ENCODE measurements around the gene SUPT4H1.

The SUPT4H1 gene

GRCh38 chr17:58321571-58322525 is 30.2 kb downstream of the SUPT4H1 start:
- H3K9me3 Mint-ChIP-seq: no peaks in the 10 kb centered on the region
- H3K27ac Mint-ChIP-seq: no peak overlapping the region
- peaks cover 40% of the 10 kb centered on the region for H3K4me1 Mint-ChIP-seq (ENCODE audit: low read depth)
- peaks cover 64% of the 10 kb centered on the region for H3K27me3 Mint-ChIP-seq
- H3K36me3 Mint-ChIP-seq (ENCODE audit: low read depth): no peaks in the 10 kb centered on the region
- H3K4me3 Mint-ChIP-seq: no peak overlapping the region
- intact Hi-C loops (cut with micrococcal nuclease): loop anchor here (10.0 kb wide), 1 partner anchor 53 kb away; no protein-coding TSS in a partner anchor

- H3K27ac Mint-ChIP-seq: no peak overlapping the region
- peaks cover 30% of the 10 kb centered on the region for H3K4me1 Mint-ChIP-seq (ENCODE audit: low read depth)
- intact Hi-C loops (cut with micrococcal nuclease): loop anchor here (10.0 kb wide), 1 partner anchor 54 kb away; no protein-coding TSS in a partner anchor
- H3K4me3 Mint-ChIP-seq: no peak overlapping the region
- no peaks in the 10 kb centered on the region for H3K9me3 Mint-ChIP-seq
- H3K36me3 Mint-ChIP-seq (ENCODE audit: low read depth): no peaks in the 10 kb centered on the region
- peaks cover 66% of the 10 kb centered on the region for H3K27me3 Mint-ChIP-seq
Measured at GRCh38 chr17:58320570-58321323, 31.3 kb downstream of the SUPT4H1 start.

GRCh38 chr17:58320163-58320558 is 31.8 kb downstream of the SUPT4H1 start:
- Mint-ChIP-seq H3K27ac (no peak overlapping the region), H3K4me3 (no peak overlapping the region), H3K9me3 (no peaks in the 10 kb centered on the region), H3K27me3 (peaks cover 66% of the 10 kb centered on the region), H3K36me3 (ENCODE audit: low read depth) (no peaks in the 10 kb centered on the region), H3K4me1 (ENCODE audit: low read depth) (peaks cover 24% of the 10 kb centered on the region)
- intact Hi-C loops (cut with micrococcal nuclease): loop anchor here (10.0 kb wide), 1 partner anchor 55 kb away; no protein-coding TSS in a partner anchor

DNA sequence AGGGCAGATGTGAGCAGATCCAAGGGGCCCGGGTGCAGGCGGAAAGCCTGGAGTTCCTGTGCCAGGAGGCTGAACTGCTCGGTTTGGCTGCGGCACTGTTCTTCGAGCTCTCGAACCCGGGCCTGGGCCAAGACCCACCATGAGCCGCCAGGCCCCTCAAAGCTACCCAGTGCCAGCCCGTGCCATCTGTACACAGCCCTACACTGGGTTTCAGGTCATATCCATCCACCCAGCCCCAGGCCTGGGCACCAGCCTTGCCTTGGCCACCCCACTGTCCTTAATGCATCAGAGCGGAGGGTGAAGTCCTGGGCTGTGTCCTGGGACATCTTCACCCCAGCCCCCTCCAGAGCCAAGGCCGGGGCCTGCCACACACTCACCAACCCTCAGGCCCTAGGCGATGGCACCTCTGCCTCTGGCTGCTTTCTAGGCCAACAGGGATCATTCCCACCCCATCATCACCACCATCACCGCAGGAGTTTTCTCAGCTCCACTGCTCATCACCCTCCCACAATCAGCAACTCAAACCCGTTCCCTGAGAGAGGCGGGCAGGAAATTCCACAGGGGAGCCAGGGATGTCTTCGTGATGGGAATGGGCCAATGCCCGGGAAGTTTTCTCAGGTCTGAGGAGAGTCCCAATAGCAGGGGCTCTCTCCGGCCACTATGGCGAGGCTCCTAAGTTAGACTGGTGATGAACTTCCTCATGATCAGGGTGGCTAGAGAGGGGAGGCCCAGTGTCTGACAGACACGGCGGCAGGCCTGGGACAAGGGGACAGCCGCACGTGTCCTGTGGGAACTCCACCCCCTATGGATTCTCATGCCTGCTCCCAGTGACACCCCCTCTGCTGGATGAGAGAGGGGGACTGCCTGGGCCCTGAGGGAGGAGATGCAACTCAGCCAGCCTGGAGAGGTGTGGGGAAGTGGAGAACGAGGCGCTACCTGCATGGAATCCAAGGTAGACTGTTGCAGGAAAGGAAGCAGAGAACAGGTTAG is 32.5 kb downstream of the SUPT4H1 start:
- Mint-ChIP-seq H3K9me3 (no peaks in the 10 kb centered on the region), H3K27me3 (peaks cover 64% of the 10 kb centered on the region), H3K27ac (no peak overlapping the region), H3K36me3 (ENCODE audit: low read depth) (no peaks in the 10 kb centered on the region), H3K4me1 (ENCODE audit: low read depth) (peaks cover 22% of the 10 kb centered on the region), H3K4me3 (no peak overlapping the region)
- intact Hi-C loops (cut with micrococcal nuclease): loop anchor here (10.0 kb wide), 1 partner anchor 55 kb away; no protein-coding TSS in a partner anchor

- H3K4me1 Mint-ChIP-seq (ENCODE audit: low read depth): peaks cover 22% of the 10 kb centered on the region
- H3K9me3 Mint-ChIP-seq: no peaks in the 10 kb centered on the region
- no peak overlapping the region for H3K27ac Mint-ChIP-seq
- H3K4me3 Mint-ChIP-seq: no peak overlapping the region
- intact Hi-C loops (cut with micrococcal nuclease): no loop called here
- H3K27me3 Mint-ChIP-seq: peaks cover 66% of the 10 kb centered on the region
- no peaks in the 10 kb centered on the region for H3K36me3 Mint-ChIP-seq (ENCODE audit: low read depth)
Measured at GRCh38 chr17:58318627-58319172, 33.3 kb downstream of the SUPT4H1 start.

- H3K27me3 Mint-ChIP-seq: peaks cover 64% of the 10 kb centered on the region
- H3K9me3 Mint-ChIP-seq: no peaks in the 10 kb centered on the region
- H3K36me3 Mint-ChIP-seq (ENCODE audit: low read depth): no peaks in the 10 kb centered on the region
- intact Hi-C loops (cut with micrococcal nuclease): no loop called here
- peaks cover 22% of the 10 kb centered on the region for H3K4me1 Mint-ChIP-seq (ENCODE audit: low read depth)
- no peak overlapping the region for H3K4me3 Mint-ChIP-seq
- H3K27ac Mint-ChIP-seq: no peak overlapping the region
Measured at GRCh38 chr17:58318065-58318481, 33.9 kb downstream of the SUPT4H1 start.

GRCh38 chr17:58317421-58318064 is 34.5 kb downstream of the SUPT4H1 start:
- H3K36me3 Mint-ChIP-seq (ENCODE audit: low read depth): no peaks in the 10 kb centered on the region
- peaks cover 61% of the 10 kb centered on the region for H3K27me3 Mint-ChIP-seq
- H3K4me3 Mint-ChIP-seq: no peak overlapping the region
- peaks cover 19% of the 10 kb centered on the region for H3K4me1 Mint-ChIP-seq (ENCODE audit: low read depth)
- H3K9me3 Mint-ChIP-seq: no peaks in the 10 kb centered on the region
- H3K27ac Mint-ChIP-seq: no peak overlapping the region
- intact Hi-C loops (cut with micrococcal nuclease): loop anchor here (1.0 to 2.0 kb wide), 2 partner anchors 99 to 130 kb away; partner anchors contain the start of gene RNF43

GRCh38 chr17:58316260-58316960 is 35.6 kb downstream of the SUPT4H1 start:
- Mint-ChIP-seq H3K36me3 (ENCODE audit: low read depth) (no peaks in the 10 kb centered on the region), H3K9me3 (no peaks in the 10 kb centered on the region), H3K4me1 (ENCODE audit: low read depth) (peaks cover 8% of the 10 kb centered on the region), H3K4me3 (no peak overlapping the region), H3K27me3 (peaks cover 52% of the 10 kb centered on the region), H3K27ac (no peak overlapping the region)
- intact Hi-C loops (cut with micrococcal nuclease): loop anchor here (2.0 kb wide), 1 partner anchor 100 kb away; the partner anchor contains the start of gene RNF43

DNA sequence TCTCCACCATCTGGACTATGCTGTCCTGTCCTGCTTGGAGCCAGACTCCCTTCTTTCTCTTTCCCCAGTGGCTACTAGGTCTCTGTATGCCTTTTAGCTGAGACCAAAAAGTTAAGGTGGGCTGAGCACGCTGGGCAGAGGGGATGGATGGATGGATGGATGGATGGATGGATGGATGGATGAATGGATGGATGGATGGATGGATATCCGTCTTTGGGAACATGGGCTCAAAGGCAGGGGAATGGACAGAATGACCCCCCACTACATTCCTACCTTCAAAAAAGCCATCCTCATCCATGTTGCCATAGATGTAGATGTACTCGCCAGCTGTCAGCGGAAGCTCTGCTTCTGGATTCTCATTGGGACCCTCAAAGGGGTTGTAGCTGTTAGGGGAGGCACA is 36.3 kb downstream of the SUPT4H1 start:
- H3K4me3 Mint-ChIP-seq: no peak overlapping the region
- H3K27me3 Mint-ChIP-seq: peaks cover 48% of the 10 kb centered on the region
- intact Hi-C loops (cut with micrococcal nuclease): loop anchor here (2.0 kb wide), 1 partner anchor 101 kb away; the partner anchor contains the start of gene RNF43
- H3K36me3 Mint-ChIP-seq (ENCODE audit: low read depth): no peaks in the 10 kb centered on the region
- peaks cover 8% of the 10 kb centered on the region for H3K4me1 Mint-ChIP-seq (ENCODE audit: low read depth)
- H3K9me3 Mint-ChIP-seq: no peaks in the 10 kb centered on the region
- H3K27ac Mint-ChIP-seq: no peak overlapping the region

DNA sequence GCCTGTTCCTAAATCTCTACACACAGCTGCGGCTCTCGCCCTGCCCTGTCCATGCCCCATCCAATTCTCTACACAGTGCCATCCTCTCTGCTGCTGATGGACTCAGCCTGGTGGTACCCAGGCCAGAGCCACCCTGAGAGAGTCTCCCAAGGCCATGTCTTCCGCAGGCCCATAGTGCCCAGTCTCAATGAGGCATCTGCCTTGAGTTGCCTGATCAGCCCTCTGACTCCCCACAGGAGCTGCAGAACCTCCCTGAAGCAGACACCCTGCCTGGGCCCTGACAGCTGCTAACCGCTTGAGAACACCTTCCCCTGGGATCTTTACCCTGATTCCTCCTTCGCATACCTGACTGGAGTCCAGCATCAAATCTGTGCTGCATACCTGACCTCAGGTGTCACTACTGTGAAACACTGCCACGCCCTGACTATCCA is 36.7 kb downstream of the SUPT4H1 start:
- Mint-ChIP-seq H3K27ac (no peak overlapping the region), H3K9me3 (no peaks in the 10 kb centered on the region), H3K4me3 (no peak overlapping the region), H3K4me1 (ENCODE audit: low read depth) (peaks cover 13% of the 10 kb centered on the region), H3K36me3 (ENCODE audit: low read depth) (no peaks in the 10 kb centered on the region), H3K27me3 (peaks cover 44% of the 10 kb centered on the region)
- intact Hi-C loops (cut with micrococcal nuclease): no loop called here

DNA sequence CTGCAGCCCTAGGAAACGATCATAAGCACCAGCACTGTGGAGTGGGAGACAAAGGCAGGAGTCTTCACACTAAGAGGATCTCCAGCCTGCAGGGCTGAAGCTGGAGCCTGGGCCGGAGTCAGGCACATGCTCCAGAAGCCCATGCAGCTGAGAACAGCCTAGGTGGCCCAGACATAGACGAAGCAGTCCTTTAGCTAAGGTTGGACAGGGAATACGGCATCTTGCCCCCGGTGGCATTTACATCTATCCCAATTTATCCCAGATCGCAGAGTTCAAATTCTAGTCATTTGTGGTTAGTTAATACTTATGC is 37.3 kb downstream of the SUPT4H1 start:
- no peaks in the 10 kb centered on the region for H3K36me3 Mint-ChIP-seq (ENCODE audit: low read depth)
- peaks cover 19% of the 10 kb centered on the region for H3K4me1 Mint-ChIP-seq (ENCODE audit: low read depth)
- intact Hi-C loops (cut with micrococcal nuclease): no loop called here
- peaks cover 39% of the 10 kb centered on the region for H3K27me3 Mint-ChIP-seq
- no peaks in the 10 kb centered on the region for H3K9me3 Mint-ChIP-seq
- H3K4me3 Mint-ChIP-seq: no peak overlapping the region
- H3K27ac Mint-ChIP-seq: no peak overlapping the region
